IMR-90 (cell line): Measurements from ENCODE around the gene ITPKB. TPM values are rescaled to one million over a fixed set of nuclear protein-coding genes. Genes with fewer than 3 reads are reported as not detected.

Source experiments
- ATAC-seq: fragments of 200-7000 bp; cut with Tn5 transposase; 2 replicates; pipeline ENCODE4 v1.9.1; 2020; ENCODE audit warnings: low read depth, mild to moderate bottlenecking, moderate library complexity
- BruUV-seq: library from RNA; stranded (reverse); fragments of 400-500 nt; replicated peaks from 2 replicates; lab custom pipeline; 2021; lab: Mats Ljungman, UMichigan
- CTCF ChIA-PET: fragments of 300-600 bp; formaldehyde crosslinking; extraction: SDS; loops from one replicate; lab custom pipeline; 2021; ENCODE audit warnings: antibody characterized with exemption; lab: Yijun Ruan, JAX
- POLR2A ChIA-PET: fragments of 300-600 bp; sonication (Branson Sonifier 250); formaldehyde crosslinking; loops from one replicate; lab custom pipeline; 2022; ENCODE audit warnings: antibody characterized with exemption; ENCODE audit not compliant: unreplicated experiment; lab: Charles Lee
- DNase-seq: peaks from one replicate; pipeline ENCODE4 v3.0.0; 2013
- H2AFZ ChIP-seq: replicated peaks from 2 replicates; pipeline ENCODE3; 2013; ENCODE audit warnings: low read length, mild to moderate bottlenecking; ENCODE audit not compliant: poor library complexity
- H2AK5ac ChIP-seq: 2 replicates; pipeline ENCODE4 v1.6.1; 2013; ENCODE audit warnings: low read depth, low read length, inconsistent platforms
- H2AK9ac ChIP-seq: replicated peaks from 2 replicates; pipeline ENCODE3; 2013; ENCODE audit warnings: mild to moderate bottlenecking, low read depth, low read length, moderate library complexity; ENCODE audit not compliant: poor library complexity
- H2BK120ac ChIP-seq: 2 replicates; pipeline ENCODE4 v1.6.1; 2013; ENCODE audit warnings: low read depth, low read length, inconsistent platforms
- H2BK15ac ChIP-seq: 3 replicates; pipeline ENCODE4 v1.6.1; 2013; ENCODE audit warnings: low read depth, low read length, inconsistent platforms
- H2BK20ac ChIP-seq: 2 replicates; pipeline ENCODE4 v1.6.1; 2013; ENCODE audit warnings: low read depth, mild to moderate bottlenecking, inconsistent platforms, low read length, moderate library complexity
- H2BK5ac ChIP-seq: 2 replicates; pipeline ENCODE4 v1.6.1; 2013; ENCODE audit warnings: mild to moderate bottlenecking, low read depth, low read length, inconsistent platforms; ENCODE audit not compliant: poor library complexity, severe bottlenecking
- H3K14ac ChIP-seq: replicated peaks from 2 replicates; pipeline ENCODE4 v1.6.1; 2013; ENCODE audit warnings: low read depth, low read length, inconsistent platforms
- H3K18ac ChIP-seq: 2 replicates; pipeline ENCODE4 v1.6.1; 2013; ENCODE audit warnings: low read depth, low read length, control low read depth
- H3K23ac ChIP-seq: 2 replicates; pipeline ENCODE4 v1.6.1; 2013; ENCODE audit warnings: low read depth, low read length, inconsistent platforms
- H3K27ac ChIP-seq: 2 replicates; pipeline ENCODE4 v1.5.1; 2013; ENCODE audit warnings: mild to moderate bottlenecking, control low read depth, low read length; ENCODE audit not compliant: insufficient read depth
- H3K27me3 ChIP-seq: 2 replicates; pipeline ENCODE4 v1.6.1; 2013; ENCODE audit warnings: low read length; ENCODE audit not compliant: control insufficient read depth, insufficient read depth
- H3K36me3 ChIP-seq: 2 replicates; pipeline ENCODE4 v1.6.1; 2013; ENCODE audit warnings: low read length, mixed read lengths; ENCODE audit not compliant: control insufficient read depth, insufficient read depth
- H3K4ac ChIP-seq: 2 replicates; pipeline ENCODE4 v1.6.1; 2013; ENCODE audit warnings: low read depth, low read length, inconsistent platforms
- H3K4me1 ChIP-seq: 2 replicates; pipeline ENCODE4 v1.6.1; 2013; ENCODE audit warnings: low read length, mixed read lengths; ENCODE audit not compliant: control insufficient read depth, insufficient read depth
- H3K4me2 ChIP-seq: 2 replicates; pipeline ENCODE4 v1.6.1; 2013; ENCODE audit warnings: low read depth, mild to moderate bottlenecking, control low read depth, low read length, moderate library complexity
- H3K4me3 ChIP-seq: 2 replicates; pipeline ENCODE4 v1.5.1; 2013; ENCODE audit warnings: low read depth, mild to moderate bottlenecking, control low read depth, low read length, moderate library complexity; ENCODE audit not compliant: insufficient read depth
- H3K56ac ChIP-seq: 2 replicates; pipeline ENCODE4 v1.6.1; 2013; ENCODE audit warnings: low read length, inconsistent platforms; ENCODE audit not compliant: insufficient read depth; ENCODE audit errors: extremely low read depth
- H3K79me1 ChIP-seq, 2 experiments: 2 replicates each; pipeline ENCODE4 v1.6.1; 2013; ENCODE audit warnings: low read length in 2 of 2, inconsistent platforms in 1 of 2, low read depth in 1 of 2
- H3K9ac ChIP-seq: 2 replicates; pipeline ENCODE4 v1.6.1; 2013; ENCODE audit warnings: low read depth, low read length, control low read depth
- H3K9me1 ChIP-seq: 2 replicates; pipeline ENCODE4 v1.6.1; 2013; ENCODE audit warnings: low read length, inconsistent platforms; ENCODE audit not compliant: insufficient read depth
- H3K9me3 ChIP-seq: 2 replicates; pipeline ENCODE4 v1.6.1; 2013; ENCODE audit warnings: low read length; ENCODE audit not compliant: control insufficient read depth, insufficient read depth
- H4K20me1 ChIP-seq: 2 replicates; pipeline ENCODE4 v1.6.1; 2013; ENCODE audit warnings: low read length, inconsistent platforms; ENCODE audit not compliant: insufficient read depth
- H4K5ac ChIP-seq: 2 replicates; pipeline ENCODE4 v1.6.1; 2013; ENCODE audit warnings: mild to moderate bottlenecking, low read depth, low read length, control low read depth
- H4K8ac ChIP-seq, 2 experiments: 2 replicates each; pipeline ENCODE4 v1.6.1; 2013; ENCODE audit warnings: low read depth in 2 of 2, low read length in 2 of 2, control low read depth in 1 of 2, inconsistent platforms in 1 of 2
- H4K91ac ChIP-seq: 2 replicates; pipeline ENCODE4 v1.6.1; 2013; ENCODE audit warnings: low read depth, low read length, inconsistent platforms; ENCODE audit not compliant: insufficient read depth
- BHLHE40 ChIP-seq: fragments of 150-350 bp; IDR thresholded peaks from 2 replicates; pipeline ENCODE4 v1.6.1; 2016; ENCODE audit warnings: mild to moderate bottlenecking, low read depth, low read length
- CEBPB ChIP-seq: IDR thresholded peaks from 2 replicates; pipeline ENCODE4 v1.6.1; 2012; ENCODE audit warnings: low read depth, low read length, improper control_type of control experiment
- CHD1 ChIP-seq: IDR thresholded peaks from 2 replicates; pipeline ENCODE4 v1.6.1; 2012; ENCODE audit warnings: low read depth, low read length, improper control_type of control experiment
- ELK1 ChIP-seq: fragments of 150-350 bp; IDR thresholded peaks from 2 replicates; pipeline ENCODE4 v1.6.1; 2016; ENCODE audit warnings: low read depth, mild to moderate bottlenecking, low read length, moderate library complexity, borderline replicate concordance
- FOS ChIP-seq: fragments of 150-350 bp; IDR thresholded peaks from 2 replicates; pipeline ENCODE4 v1.6.1; 2016; ENCODE audit warnings: low read depth, low read length
- MAFK ChIP-seq: IDR thresholded peaks from 2 replicates; pipeline ENCODE4 v1.6.1; 2012; ENCODE audit warnings: low read depth, low read length, improper control_type of control experiment
- MAZ ChIP-seq: IDR thresholded peaks from 2 replicates; pipeline ENCODE4 v1.6.1; 2012; ENCODE audit warnings: low read depth, mild to moderate bottlenecking, low read length, improper control_type of control experiment, moderate library complexity, borderline replicate concordance
- MXI1 ChIP-seq: IDR thresholded peaks from 2 replicates; pipeline ENCODE4 v1.6.1; 2012; ENCODE audit warnings: low read depth, mild to moderate bottlenecking, low read length, moderate library complexity, borderline replicate concordance
- NFE2L2 ChIP-seq: fragments of 150-350 bp; IDR thresholded peaks from 2 replicates; pipeline ENCODE4 v1.6.1; 2016; ENCODE audit warnings: low read depth, mild to moderate bottlenecking, low read length
- POLR2A ChIP-seq: IDR thresholded peaks from 2 replicates; pipeline ENCODE4 v1.6.1; 2012; ENCODE audit warnings: mild to moderate bottlenecking, low read depth, low read length
- RAD21 ChIP-seq: IDR thresholded peaks from 2 replicates; pipeline ENCODE4 v1.6.1; 2012; ENCODE audit warnings: low read length, improper control_type of control experiment
- RCOR1 ChIP-seq: IDR thresholded peaks from 2 replicates; pipeline ENCODE4 v1.6.1; 2012; ENCODE audit warnings: mild to moderate bottlenecking, low read length, improper control_type of control experiment; ENCODE audit not compliant: insufficient replicate concordance
- WGBS, 2 experiments: methylation state at CpG; one replicate each; pipeline versions ENCODE4 v1.1.5 to v1.1.7; 2013; ENCODE audit warnings: missing lambda C conversion rate in 2 of 2; ENCODE audit not compliant: insufficient read length in 1 of 2; ENCODE audit errors: extremely low coverage in 2 of 2; 5-methylcytosine and 5-hydroxymethylcytosine counted together
- dilution Hi-C: fragments of 300-500 bp; cut with HindIII; formaldehyde crosslinking; loops from one replicate; pipeline ENCODE4 v1.14.3; 2018; ENCODE audit warnings: low sequenced_read_pairs; ENCODE audit not compliant: unreplicated experiment
- in situ Hi-C: fragments of 300-500 bp; cut with MboI; formaldehyde crosslinking; loops from 3 replicates; pipeline ENCODE4 v1.14.3; 2019; ENCODE audit warnings: low sequenced_read_pairs, inconsistent platforms, mixed read lengths
- intact Hi-C: fragments of 100-400 bp; cut with micrococcal nuclease; formaldehyde crosslinking; loops from 2 replicates; pipeline ENCODE4 v1.10.0; 2022
- polyA plus RNA-seq, 3 experiments: library from polyadenylated mRNA; depleted of rRNA; stranded (reverse); fragments of >200 nt; gene quantifications; 2 replicates each; pipeline ENCODE4 v1.2.3, GENCODE V29; 2012; ENCODE audit warnings: low replicate concordance in 1 of 3
- total RNA-seq: library from RNA; depleted of rRNA; stranded (reverse); fragments of >200 nt; gene quantifications from 2 replicates; pipeline ENCODE4 v1.2.3, GENCODE V29; 2012
- TF ChIP-seq, protein P1 (sequence below): fragments of 150-350 bp; IDR thresholded peaks from 2 replicates; pipeline ENCODE4 v1.6.1; 2017; ENCODE audit warnings: mild to moderate bottlenecking, antibody characterized with exemption, low read length, low read depth

ITPKB gene
- total and polyA plus RNA-seq, 2 of the 4 experiments (the other 2 are of a cell fraction) = 0.72 to 1.4 TPM

DNA sequence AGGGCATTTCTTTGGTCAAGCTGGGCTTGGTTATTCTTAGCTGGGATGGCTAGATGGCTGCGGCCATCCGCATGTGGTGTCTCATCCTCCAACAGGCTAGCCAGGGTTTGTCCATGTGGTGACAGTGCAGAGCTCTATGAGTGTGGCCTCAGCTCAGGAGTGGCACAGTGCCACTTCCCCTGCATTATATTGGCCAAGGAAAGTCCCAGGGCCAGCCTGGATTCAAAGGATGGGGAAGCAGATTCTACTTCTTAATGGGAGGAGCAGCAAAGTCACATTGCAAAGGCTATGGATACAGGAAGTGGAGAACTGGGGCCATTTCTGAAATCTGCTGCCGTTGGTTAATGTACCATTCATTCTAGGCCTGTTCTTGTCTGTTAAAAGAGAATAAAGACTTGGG lies 156.1 kb downstream of the ITPKB start:
- Histone ChIP-seq H3K9me3 (no peaks in the 10 kb centered on the region; the same call in 1 of the 2 replicates), H3K4me3 (no peak overlapping the region), H2BK15ac (no peak overlapping the region), H4K91ac (no peak overlapping the region), H2AK5ac (no peak overlapping the region), H3K27ac (no peak overlapping the region), H3K36me3 (no peaks in the 10 kb centered on the region), H3K27me3 (peaks cover 6% of the 10 kb centered on the region; the same call in 1 of the 2 replicates), H2BK120ac (no peak overlapping the region), H2BK20ac (no peak overlapping the region), H2AFZ (no peak overlapping the region), H3K23ac (no peak overlapping the region), H3K4me2 (no peak overlapping the region), H3K18ac (no peak overlapping the region), H4K5ac (no peak overlapping the region), H3K9me1 (no peaks in the 10 kb centered on the region), H3K56ac (no peak overlapping the region), H2AK9ac (no peak overlapping the region), H2BK5ac (no peak overlapping the region), H4K8ac (no peak overlapping the region), H3K14ac (no peak overlapping the region), H3K4ac (no peak overlapping the region), H3K9ac (no peak overlapping the region), H3K4me1 (no peaks in the 10 kb centered on the region), H3K79me1 (no peaks in the 10 kb centered on the region), H4K20me1 (no peaks in the 10 kb centered on the region)
- no TSS peak for BruUV-seq
- ChIA-PET POLR2A (no interaction called here), CTCF (no interaction called here)
- TF ChIP-seq CEBPB (no peak), BHLHE40 (no peak), POLR2A (no peak), MXI1 (no peak), ELK1 (no peak), NFE2L2 (no peak), MAZ (no peak), CHD1 (no peak), RCOR1 (no peak), FOS (no peak), RAD21 (no peak), MAFK (no peak)
- TF ChIP-seq, protein P1, sequence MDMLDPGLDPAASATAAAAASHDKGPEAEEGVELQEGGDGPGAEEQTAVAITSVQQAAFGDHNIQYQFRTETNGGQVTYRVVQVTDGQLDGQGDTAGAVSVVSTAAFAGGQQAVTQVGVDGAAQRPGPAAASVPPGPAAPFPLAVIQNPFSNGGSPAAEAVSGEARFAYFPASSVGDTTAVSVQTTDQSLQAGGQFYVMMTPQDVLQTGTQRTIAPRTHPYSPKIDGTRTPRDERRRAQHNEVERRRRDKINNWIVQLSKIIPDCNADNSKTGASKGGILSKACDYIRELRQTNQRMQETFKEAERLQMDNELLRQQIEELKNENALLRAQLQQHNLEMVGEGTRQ = no peak
- ATAC-seq (no peak), DNase-seq (no peak)
- in situ Hi-C loops (no loop called here), dilution Hi-C loops (no loop called here), intact Hi-C loops (no loop called here)
- WGBS, 2 experiments = 76% methylated on average over 3 of the region's 3 CpGs; no CpG with 5 or more reads in 1 of the 2 experiments
